HepG2 (cell line): ENCODE results near the gene JPT1. TPM values are rescaled to one million over a fixed set of nuclear protein-coding genes. Genes with fewer than 3 reads are reported as not detected.

Source experiments
- CERS6 ChIP-seq: sonication (generic); formaldehyde crosslinking; IDR thresholded peaks from 2 replicates; pipeline ENCODE4 v1.5.0; 2020; ENCODE audit warnings: missing genetic modification reagents
- FOXP1 ChIP-seq, 2 experiments: fragments of 450-650 bp in 1 of 2; IDR thresholded peaks; 2 replicates each; pipeline ENCODE4 v1.6.1; 2017 to 2018; ENCODE audit warnings: antibody characterized with exemption in 1 of 2
- GATAD1 ChIP-seq: IDR thresholded peaks from 2 replicates; pipeline ENCODE4 v1.6.1; 2016; ENCODE audit warnings: missing genetic modification reagents, missing compliant biosample characterization
- HOXA7 ChIP-seq: sonication (generic); formaldehyde crosslinking; IDR thresholded peaks from 2 replicates; pipeline ENCODE4 v1.8.1; 2022; ENCODE audit warnings: mild to moderate bottlenecking, missing genetic modification reagents, moderate library complexity
- KDM3A ChIP-seq: IDR thresholded peaks from 2 replicates; pipeline ENCODE4 v1.6.1; 2018; ENCODE audit warnings: low read depth, missing compliant biosample characterization
- KLF16 ChIP-seq, 2 experiments: sonication (generic) in 1 of 2; formaldehyde crosslinking in 1 of 2; IDR thresholded peaks; 2 replicates each; pipeline versions ENCODE4 v1.6.1 to v1.8.0; 2016 to 2023; ENCODE audit warnings: missing genetic modification reagents in 2 of 2, missing compliant biosample characterization in 1 of 2
- MAZ ChIP-seq, 2 experiments: sonication (generic) in 1 of 2; formaldehyde crosslinking in 1 of 2; IDR thresholded peaks; 2 replicates each; pipeline versions ENCODE4 v1.5.0 to v1.6.1; 2012 to 2020; ENCODE audit warnings: low read depth in 2 of 2, mild to moderate bottlenecking in 2 of 2, borderline replicate concordance in 1 of 2, improper control_type of control experiment in 1 of 2, low read length in 1 of 2, missing genetic modification reagents in 1 of 2, moderate library complexity in 1 of 2
- MTERF4 ChIP-seq: sonication (generic); formaldehyde crosslinking; IDR thresholded peaks from 2 replicates; pipeline ENCODE4 v1.8.0; 2023; ENCODE audit warnings: mild to moderate bottlenecking, missing genetic modification reagents
- MXD4 ChIP-seq: IDR thresholded peaks from 2 replicates; pipeline ENCODE4 v1.6.1; 2016; ENCODE audit warnings: mild to moderate bottlenecking, missing biosample characterization, missing genetic modification reagents
- POLR2G ChIP-seq: fragments of 200-400 bp; formaldehyde crosslinking; IDR thresholded peaks from 2 replicates; pipeline ENCODE4 v1.6.1; 2018; ENCODE audit warnings: mild to moderate bottlenecking, low read depth, low read length, moderate library complexity
- RXRA ChIP-seq: sonication (generic); formaldehyde crosslinking; IDR thresholded peaks from 2 replicates; pipeline ENCODE4 v1.5.1; 2020; ENCODE audit warnings: missing genetic modification reagents
- SMYD3 ChIP-seq: sonication (generic); formaldehyde crosslinking; IDR thresholded peaks from 2 replicates; pipeline ENCODE4 v1.8.1; 2023; ENCODE audit warnings: mild to moderate bottlenecking, missing genetic modification reagents
- TGIF2 ChIP-seq: IDR thresholded peaks from 2 replicates; pipeline ENCODE4 v1.6.1; 2016; ENCODE audit warnings: control low read depth, missing compliant biosample characterization
- THRA ChIP-seq: sonication (generic); formaldehyde crosslinking; IDR thresholded peaks from 2 replicates; pipeline ENCODE4 v1.4.0; 2020; ENCODE audit warnings: missing genetic modification reagents, borderline replicate concordance
- TP53 ChIP-seq: sonication (generic); formaldehyde crosslinking; conservative IDR thresholded peaks from 2 replicates; pipeline ENCODE4 v1.4.0; 2020; ENCODE audit warnings: missing genetic modification reagents
- TSC22D2 ChIP-seq: sonication (generic); formaldehyde crosslinking; IDR thresholded peaks from 2 replicates; pipeline ENCODE4 v1.5.1; 2020; ENCODE audit warnings: missing genetic modification reagents, mild to moderate bottlenecking, borderline replicate concordance
- ZBTB46 ChIP-seq: sonication (generic); formaldehyde crosslinking; IDR thresholded peaks from 2 replicates; pipeline ENCODE4 v1.4.0; 2020; ENCODE audit warnings: mild to moderate bottlenecking, missing genetic modification reagents, borderline replicate concordance
- ZHX1 ChIP-seq: sonication (generic); formaldehyde crosslinking; IDR thresholded peaks from 2 replicates; pipeline ENCODE4 v1.8.1; 2022; ENCODE audit warnings: low read depth, mild to moderate bottlenecking, missing genetic modification reagents
- ZNF850 ChIP-seq: sonication (generic); formaldehyde crosslinking; conservative IDR thresholded peaks from 2 replicates; pipeline ENCODE4 v1.9.0; 2021; ENCODE audit warnings: mild to moderate bottlenecking, missing genetic modification reagents
- ZNF879 ChIP-seq: sonication (generic); formaldehyde crosslinking; IDR thresholded peaks from 2 replicates; pipeline ENCODE4 v1.8.1; 2023; ENCODE audit warnings: missing genetic modification reagents
- polyA plus RNA-seq, 8 experiments: library from polyadenylated mRNA; depleted of rRNA in 3 of 8; stranded (reverse) in 7 of 8; unstranded in 1 of 8; fragments of >200 nt; fragmentation: Illumina TruSeq in 4 of 8; extraction: Trizol in 4 of 8; gene quantifications; 2 replicates each; pipeline versions ENCODE4 v1.2.1 to v1.2.3, GENCODE V29; 2011 to 2016; ENCODE audit warnings: low read depth in 4 of 8, missing spikeins in 1 of 8, mixed read lengths in 1 of 8; ENCODE audit not compliant: insufficient read depth in 1 of 8
- total RNA-seq, 5 experiments: library from RNA; depleted of rRNA; stranded (reverse); fragments of >200 nt; fragmentation: Illumina TruSeq; extraction: Trizol; gene quantifications; 2 replicates each; pipeline ENCODE4 v1.2.3, GENCODE V29; 2016; ENCODE audit warnings: low read depth in 1 of 5

JPT1 gene
- total and polyA plus RNA-seq, 2 of the 13 experiments (the other 11 are each of a cell fraction or from before 2014, with no cell fraction given) = 43.3 to 256 TPM

- TF ChIP-seq KDM3A = no peak
- 0 out of 2 replicates have a peak, but pooled peaks have one; percentile 5 for TF ChIP-seq TGIF2 (CRISPR knock-in tag)
- no peak for TF ChIP-seq KLF16 (CRISPR knock-in tag; IDR thresholded peaks at IDR 0.05)
- no peak for TF ChIP-seq ZNF850 (CRISPR knock-in tag)
- TF ChIP-seq SMYD3 (CRISPR knock-in tag) = no peak
- no peak for TF ChIP-seq TSC22D2
- peak; percentile 95 for TF ChIP-seq POLR2G
- TF ChIP-seq RXRA (CRISPR knock-in tag) = no peak; the same call in none of the 2 replicates
- TF ChIP-seq MTERF4 (CRISPR knock-in tag) = no peak
- TF ChIP-seq ZHX1 (CRISPR knock-in tag) = peak; percentile 64; the same call in 1 of the 2 replicates
- 0 out of 2 replicates have a peak, but pooled peaks have one; percentile 72 for TF ChIP-seq TP53 (CRISPR knock-in tag)
- no peak for TF ChIP-seq FOXP1 (IDR thresholded peaks at IDR 0.05)
- no peak for TF ChIP-seq FOXP1 (CRISPR knock-in tag; IDR thresholded peaks at IDR 0.05)
- TF ChIP-seq CERS6 (CRISPR knock-in tag) = peak; percentile 11; the same call in 1 of the 2 replicates
- TF ChIP-seq MAZ (IDR thresholded peaks at IDR 0.05; ENCODE audit: borderline replicate concordance, low read depth, low read length) = peak; percentile 66
- TF ChIP-seq MAZ (CRISPR knock-in tag; IDR thresholded peaks at IDR 0.05; ENCODE audit: low read depth) = peak; percentile 83
- peak; percentile 72 for TF ChIP-seq GATAD1 (CRISPR knock-in tag)
- TF ChIP-seq ZNF879 (CRISPR knock-in tag) = 0 out of 2 replicates have a peak, but pooled peaks have one; percentile 91
- peak; percentile 33; the same call in 1 of the 2 replicates for TF ChIP-seq THRA (CRISPR knock-in tag)
- 0 out of 2 replicates have a peak, but pooled peaks have one; percentile 65 for TF ChIP-seq MXD4
- TF ChIP-seq HOXA7 = no peak
- no peak for TF ChIP-seq ZBTB46
These were observed 44.7 kb downstream of the JPT1 start, which contains the start of gene ARMC7 (continued) for GRCh38 chr17:75109407-75110233.
